Ascending aorta (tissue), 2 donors: ENCODE measurements around the gene GABBR2. TPM values are rescaled to one million over a fixed set of nuclear protein-coding genes. Genes with fewer than 3 reads are reported as not detected.

Source experiments
- DNase-seq, 2 donors: peaks; one replicate each; pipeline ENCODE4 v3.0.0-alpha.2; 2019; ENCODE audit warnings: low spot score in 2 of 2
- H3K27ac ChIP-seq, 2 donors: fragments of 200-600 bp; sonication (generic); one replicate each; pipeline ENCODE4 v1.5.1; 2016 to 2017; ENCODE audit warnings: mild to moderate bottlenecking in 1 of 2
- H3K27me3 ChIP-seq: fragments of 200-600 bp; sonication (generic); one replicate; pipeline ENCODE4 v1.5.1; 2017
- H3K36me3 ChIP-seq, 2 donors: fragments of 200-600 bp; sonication (generic); one replicate each; pipeline ENCODE4 v1.5.1; 2016
- H3K4me1 ChIP-seq, 2 donors: fragments of 200-600 bp; sonication (generic); one replicate each; pipeline ENCODE4 v1.5.1; 2016 to 2017; ENCODE audit warnings: mild to moderate bottlenecking in 1 of 2
- H3K4me3 ChIP-seq, 2 donors: fragments of 200-600 bp; sonication (generic); one replicate each; pipeline ENCODE4 v1.5.1; 2016 to 2017; ENCODE audit warnings: mild to moderate bottlenecking in 1 of 2
- H3K9me3 ChIP-seq, 2 donors: fragments of 200-600 bp; sonication (generic); one replicate each; pipeline ENCODE4 v1.5.1; 2016
- CTCF ChIP-seq, 3 experiments: fragments of 200-600 bp in 2 of 3; fragments of 450-650 bp in 1 of 3; sonication (generic) in 2 of 3; IDR thresholded peaks; one replicate each; pipeline ENCODE4 v1.5.1; 2016 to 2019; ENCODE audit warnings: antibody characterized with exemption in 3 of 3, mild to moderate bottlenecking in 1 of 3, moderate library complexity in 1 of 3
- intact Hi-C: fragments of 100-400 bp; cut with DNase I; formaldehyde crosslinking; loops from one replicate; pipeline ENCODE4 v1.15.1; 2023
- total RNA-seq: library from RNA; depleted of rRNA; stranded (reverse); fragments of >200 nt; gene quantifications from one replicate; pipeline ENCODE4 v1.1.0, GENCODE V29; 2016

GABBR2 gene
- total RNA-seq, result not detected

DNA sequence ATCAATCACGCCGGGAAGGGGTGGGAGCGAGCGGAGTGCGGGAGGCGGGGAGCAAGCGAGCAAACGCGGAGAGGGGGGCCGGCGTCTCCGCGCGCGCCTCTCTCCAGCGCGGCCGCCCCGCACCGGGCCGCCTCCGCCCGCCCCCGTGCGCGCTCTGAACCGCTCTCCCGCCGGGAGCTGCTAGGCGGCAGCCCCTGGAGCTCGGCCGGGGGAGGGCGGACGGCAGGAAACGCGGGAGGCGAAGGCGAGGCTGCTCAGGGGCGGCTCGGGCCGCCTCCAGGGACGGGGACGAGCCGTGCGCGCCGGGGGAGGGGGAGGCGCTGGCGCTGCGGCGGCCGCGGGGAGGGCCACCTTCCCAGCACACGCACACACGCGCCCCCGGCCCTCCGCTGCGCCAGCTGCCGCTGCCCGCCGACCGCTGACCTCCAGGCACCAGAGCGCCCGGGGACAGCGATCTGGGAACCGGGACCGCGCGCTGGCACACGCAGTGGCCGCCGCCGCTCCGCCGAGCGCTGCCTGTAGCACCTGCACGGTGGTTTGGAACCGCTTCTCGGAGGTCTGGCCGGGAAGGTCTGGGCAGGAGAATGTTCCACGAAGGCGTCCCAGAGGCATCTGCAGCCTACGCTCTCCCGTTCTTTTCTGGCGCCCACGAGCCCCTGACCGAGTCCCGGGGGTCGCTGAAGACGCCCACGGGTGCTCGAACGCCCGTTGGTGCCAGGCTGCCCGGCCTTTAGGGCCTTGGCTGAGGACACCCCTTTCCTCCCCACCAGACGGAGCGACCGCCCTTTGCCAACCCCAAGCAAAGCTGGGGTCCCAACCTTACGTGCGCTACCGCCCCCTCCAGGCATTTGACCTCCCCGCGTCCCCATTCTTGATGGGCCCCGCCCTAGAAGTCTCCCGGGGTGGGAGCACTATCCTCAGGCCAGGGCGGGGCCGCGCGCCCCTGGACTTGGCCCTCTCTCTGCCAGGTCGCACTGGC, at the start of gene GABBR2:
GABBR2 (minus strand) TSS at position 3 of the 979 bp plus-strand sequence. CDS start 198 bp downstream, outside the sequence.
- Histone ChIP-seq H3K9me3 (no peaks in the 10 kb centered on the region), H3K27ac (no peak within 1 kb of the TSS), H3K4me3 (peak within 1 kb of the TSS; percentile 40 to 43), H3K4me1 (no peaks in the 10 kb centered on the region), H3K36me3 (no peaks in the 10 kb centered on the region), H3K27me3 (peaks cover 4% of the 10 kb centered on the region)
- intact Hi-C loops, result no loop called here
- no peak for TF ChIP-seq CTCF (IDR thresholded peaks at IDR 0.05)
- DNase-seq, result no peak

DNA sequence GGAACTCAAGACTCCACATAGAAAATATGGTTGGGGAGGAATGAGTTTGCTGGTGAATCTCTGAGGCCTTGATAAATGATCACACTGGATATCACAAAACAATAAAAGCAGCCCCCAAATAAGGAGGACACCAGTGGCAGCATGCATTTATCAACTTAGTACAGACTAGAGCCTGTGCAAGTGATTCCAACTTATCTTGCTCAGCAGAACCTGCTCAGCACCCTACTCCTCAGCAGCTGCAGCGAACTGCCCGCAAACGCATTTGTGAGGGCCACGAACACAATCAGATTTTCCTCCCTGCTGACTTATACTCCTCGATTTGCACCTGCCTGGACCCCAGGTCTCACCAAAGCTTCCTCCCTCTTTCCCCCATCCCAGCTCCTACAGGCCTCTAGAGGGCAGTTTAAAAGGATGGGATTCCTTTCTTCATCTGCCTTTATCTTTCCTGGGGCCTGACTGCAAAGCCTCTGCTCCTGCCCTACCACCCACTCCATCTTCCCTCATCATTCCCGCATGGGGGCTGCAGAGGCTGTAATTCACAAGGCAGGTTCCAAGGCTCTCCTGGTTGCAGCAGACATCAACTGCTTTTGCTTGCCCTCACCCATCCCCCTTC, 46.4 kb upstream of the GABBR2 start:
- Histone ChIP-seq H3K4me1 (no peaks in the 10 kb centered on the region), H3K27ac (no peak overlapping the region), H3K27me3 (no peaks in the 10 kb centered on the region), H3K36me3 (peaks cover 35 to 65% of the 10 kb centered on the region in 2 donors), H3K4me3 (no peak overlapping the region), H3K9me3 (peaks cover 0 to 6% of the 10 kb centered on the region in 2 donors)
- no peak for TF ChIP-seq CTCF (IDR thresholded peaks at IDR 0.05)
- no peak for DNase-seq
- intact Hi-C loops, result no loop called here

GRCh38 chr9:98751210-98751609, 42.5 kb upstream of the GABBR2 start:
- H3K27me3 ChIP-seq, result no peaks in the 10 kb centered on the region
- H3K4me3 ChIP-seq, result no peak overlapping the region
- H3K4me1 ChIP-seq, result no peaks in the 10 kb centered on the region
- no peaks in the 10 kb centered on the region for H3K9me3 ChIP-seq
- no peak for DNase-seq
- intact Hi-C loops, result no loop called here
- TF ChIP-seq CTCF (IDR thresholded peaks at IDR 0.05), result no peak
- H3K36me3 ChIP-seq, result peaks cover 37 to 64% of the 10 kb centered on the region in 2 donors
- H3K27ac ChIP-seq, result no peak overlapping the region

- Histone ChIP-seq H3K4me3 (no peak overlapping the region), H3K36me3 (peaks cover 33 to 60% of the 10 kb centered on the region in 2 donors), H3K9me3 (no peaks in the 10 kb centered on the region), H3K4me1 (no peaks in the 10 kb centered on the region), H3K27ac (no peak overlapping the region), H3K27me3 (no peaks in the 10 kb centered on the region)
- intact Hi-C loops, result no loop called here
- DNase-seq, result no peak
- TF ChIP-seq CTCF (IDR thresholded peaks at IDR 0.05), result no peak
Measured at GRCh38 chr9:98750364-98751060, 41.8 kb upstream of the GABBR2 start.

GRCh38 chr9:98747476-98747875, 38.7 kb upstream of the GABBR2 start:
- H3K27me3 ChIP-seq, result no peaks in the 10 kb centered on the region
- H3K36me3 ChIP-seq, result peaks cover 31 to 61% of the 10 kb centered on the region in 2 donors
- H3K4me1 ChIP-seq, result no peaks in the 10 kb centered on the region
- H3K9me3 ChIP-seq, result no peaks in the 10 kb centered on the region
- intact Hi-C loops, result no loop called here
- no peak overlapping the region for H3K27ac ChIP-seq
- no peak for TF ChIP-seq CTCF (IDR thresholded peaks at IDR 0.05)
- no peak overlapping the region for H3K4me3 ChIP-seq
- no peak for DNase-seq
